GM18861 (cell line): Measurements from ENCODE around the gene BORCS5.
"Not testable (repeated sequence)": the region's sequence is repeated elsewhere in the genome, so short reads cannot be mapped to it uniquely, and the experiment has no call there.

ENCODE experiments used
- ATAC-seq: cut with Tn5 transposase; IDR thresholded peaks from one replicate; pipeline ENCODE4 v1.9.1; 2021; ENCODE audit not compliant: unreplicated experiment

The BORCS5 gene

GRCh38 chr12:12351468-12352185 is 5.3 kb upstream of the BORCS5 start:
- not testable (repeated sequence) for ATAC-seq

- no peak for ATAC-seq
Observed at GRCh38 chr12:12353276-12353675, 3.6 kb upstream of the BORCS5 start.

GRCh38 chr12:12353807-12354206 is 3.1 kb upstream of the BORCS5 start:
- no peak for ATAC-seq

- ATAC-seq = no peak
Observed at GRCh38 chr12:12356467-12356895, 397 bp upstream of the BORCS5 start.

- no peak for ATAC-seq
Observed at GRCh38 chr12:12357719-12358461, 1.0 kb downstream of the BORCS5 start.

GRCh38 chr12:12358528-12358927 is 1.6 kb downstream of the BORCS5 start:
- ATAC-seq = no peak

- ATAC-seq = no peak
Observed at GRCh38 chr12:12364787-12365445, 8.0 kb downstream of the BORCS5 start.

GRCh38 chr12:12365446-12365802 is 8.5 kb downstream of the BORCS5 start:
- ATAC-seq = no peak

- ATAC-seq = no peak
Observed at GRCh38 chr12:12365931-12366431, 9.1 kb downstream of the BORCS5 start.

GRCh38 chr12:12366701-12367481 is 10.0 kb downstream of the BORCS5 start:
- ATAC-seq = no peak

DNA sequence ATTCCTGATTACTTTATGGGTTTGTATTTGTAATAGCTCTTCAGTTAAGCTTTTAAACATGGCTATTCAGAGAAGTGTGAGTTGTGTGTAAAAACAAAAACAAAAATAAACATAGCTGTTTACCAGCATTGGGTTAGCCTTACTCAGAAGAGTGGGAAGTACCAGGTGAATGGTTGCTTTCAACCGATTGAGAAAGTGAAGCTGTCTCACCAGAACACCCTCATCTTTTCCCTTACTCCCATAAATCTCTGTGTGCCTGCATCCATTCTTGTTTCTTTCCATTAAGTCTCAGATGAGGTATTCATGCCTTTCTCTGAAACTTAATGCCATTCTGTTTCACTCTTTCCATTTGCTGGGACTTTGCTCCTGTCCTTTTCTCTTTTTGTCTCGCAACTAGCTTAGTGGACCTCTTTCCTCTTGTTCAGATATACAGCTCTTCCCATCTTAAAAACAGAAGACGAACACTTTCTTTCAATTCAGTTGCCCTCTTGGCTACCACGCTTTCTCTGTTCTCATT is 10.7 kb downstream of the BORCS5 start:
- ATAC-seq = no peak

DNA sequence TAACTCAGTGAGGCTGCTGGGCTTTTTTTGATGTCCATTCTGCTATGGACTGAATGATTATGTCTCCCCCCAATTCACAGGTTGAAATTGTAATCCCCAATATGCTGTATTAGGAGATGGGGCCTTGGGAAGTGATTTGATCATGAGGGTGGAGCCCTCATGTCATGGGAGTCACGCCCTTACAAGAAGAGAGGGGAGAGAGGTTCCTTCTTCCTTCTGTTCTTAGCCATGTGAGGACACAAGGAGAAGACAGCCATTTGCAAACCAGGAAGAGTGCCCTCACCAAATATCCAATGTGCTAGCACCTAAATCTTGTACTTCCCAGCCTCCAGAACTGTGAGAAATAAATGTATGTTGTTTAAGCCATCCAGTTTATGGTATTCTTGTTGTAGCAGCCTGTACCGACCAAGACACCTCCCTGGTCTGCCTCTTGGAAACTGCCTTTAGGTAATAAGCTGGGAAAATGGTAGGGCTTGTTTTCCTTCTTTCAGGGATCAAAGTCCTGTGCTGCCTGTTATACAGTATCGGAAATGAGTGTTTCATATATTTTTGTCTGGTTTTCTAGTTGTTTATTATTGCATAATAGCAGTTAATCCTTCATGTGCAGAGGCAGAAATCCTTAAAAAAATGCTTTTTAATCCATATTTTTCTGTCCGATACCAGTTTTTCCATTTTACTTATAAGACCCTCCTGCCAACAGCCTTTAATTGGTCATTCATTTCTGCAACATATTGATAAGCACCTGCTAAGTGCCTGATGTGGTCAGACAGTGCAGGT is 16.3 kb downstream of the BORCS5 start:
- no peak for ATAC-seq

- no peak for ATAC-seq
Observed at GRCh38 chr12:12376646-12377448, 20.0 kb downstream of the BORCS5 start.

DNA sequence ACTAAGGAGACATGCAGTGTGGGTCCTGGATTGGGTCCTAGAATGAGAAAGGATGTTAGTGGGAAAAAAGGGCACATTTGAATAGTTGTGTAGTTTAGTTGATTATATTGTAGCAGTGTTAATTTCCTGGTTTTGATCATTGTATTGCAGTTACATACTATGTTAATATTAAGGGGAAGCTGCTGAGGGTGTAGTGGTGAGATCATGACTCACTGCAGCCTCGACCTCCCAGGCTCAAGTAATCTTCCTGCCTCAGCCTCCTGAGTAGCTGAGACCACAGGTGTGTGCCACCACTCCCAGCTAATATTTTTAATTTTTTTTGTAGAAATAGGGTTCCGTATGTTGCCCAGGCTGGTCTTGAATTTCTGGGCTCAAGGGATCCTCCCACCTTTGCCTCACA is 21.7 kb downstream of the BORCS5 start:
- no peak for ATAC-seq

DNA sequence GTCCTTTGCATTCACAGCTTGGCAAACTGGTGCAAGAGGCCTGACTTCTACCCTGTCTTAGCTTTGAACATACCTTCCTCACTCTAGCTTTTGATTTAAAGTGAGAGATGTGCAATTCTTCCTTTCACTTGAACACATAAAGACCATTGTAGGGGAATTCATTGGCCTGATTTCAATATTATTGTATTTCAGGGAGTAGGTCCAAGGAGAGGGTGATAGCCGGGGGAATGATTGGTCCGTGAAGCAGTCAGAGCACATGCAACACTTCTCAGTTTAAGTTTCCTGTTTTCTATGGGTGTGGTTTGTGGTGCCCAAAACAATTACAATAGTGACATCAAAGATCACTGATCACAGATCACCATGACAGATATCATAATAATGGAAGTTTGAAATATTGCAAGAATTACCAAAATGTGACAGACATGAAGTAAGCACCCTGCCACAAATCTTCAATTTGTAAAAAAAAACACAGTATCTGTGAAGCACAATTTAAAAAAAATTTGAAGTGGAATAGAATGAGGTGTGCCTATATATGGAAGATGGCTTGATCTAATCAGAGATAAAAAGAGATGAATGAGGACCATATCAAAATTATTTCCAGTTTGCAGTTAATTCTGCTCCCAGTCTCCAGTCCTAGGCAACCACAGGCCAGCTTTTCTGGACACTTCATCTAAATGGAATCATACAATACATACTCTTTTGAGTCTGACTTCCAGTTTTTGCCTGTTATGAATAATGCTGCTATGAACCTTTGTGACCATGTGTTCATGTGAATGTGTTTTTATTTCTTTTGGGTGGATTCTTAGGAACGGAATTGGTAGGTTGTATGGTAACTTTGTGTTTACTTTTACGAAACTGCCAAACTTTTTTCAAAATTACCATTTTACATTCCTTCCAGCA is 23.2 kb downstream of the BORCS5 start:
- ATAC-seq = no peak

- ATAC-seq = no peak
Observed at GRCh38 chr12:12380949-12381593, 24.2 kb downstream of the BORCS5 start.

DNA sequence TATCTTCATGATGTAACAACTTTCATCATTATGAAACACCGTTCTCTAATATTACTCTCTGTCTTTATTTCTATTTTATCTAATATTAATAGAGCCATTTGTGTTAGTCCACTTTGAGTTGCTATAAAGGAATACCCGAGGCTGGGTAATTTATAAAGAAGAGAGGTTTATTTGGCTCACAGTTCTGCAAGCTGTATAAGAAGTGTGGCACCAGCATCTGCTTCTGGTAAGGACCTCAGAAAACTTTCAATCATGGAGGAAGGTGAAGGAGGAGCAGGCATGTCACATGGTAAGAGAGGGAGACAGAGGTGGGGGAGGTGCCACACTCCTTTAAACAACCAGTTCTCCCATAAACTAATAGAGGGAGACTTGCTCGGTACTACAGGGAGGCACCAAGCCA is 25.1 kb downstream of the BORCS5 start:
- ATAC-seq = no peak
